Activated T-helper 1 cell treated with anti-CD3 and anti-CD28 coated beads, Interleukin-12 subunit alpha, Interleukin-12 subunit beta, Interleukin-2, Interleukin-4 antibody, amounts not matched to agents 30 ng/mL and 10 ng/mL and 1 ng/mL, durations not matched to agents 14 hours and 24 hours and 36 hours (primary cell): ENCODE results near the gene COA3. TPM values are rescaled to one million over a fixed set of nuclear protein-coding genes. Genes with fewer than 3 reads are reported as not detected.

ENCODE experiments used
- DNase-seq: peaks from one replicate; pipeline ENCODE4 v3.0.0; 2021; ENCODE audit warnings: low spot score
- H3K27ac Mint-ChIP-seq: one replicate; pipeline ENCODE4 v1.8.0; 2021; ENCODE audit warnings: mild to moderate bottlenecking, mixed read lengths
- H3K27me3 Mint-ChIP-seq: one replicate; pipeline ENCODE4 v1.8.0; 2022; ENCODE audit warnings: mild to moderate bottlenecking, moderate library complexity, mixed read lengths; ENCODE audit not compliant: insufficient read depth
- H3K36me3 Mint-ChIP-seq: one replicate; pipeline ENCODE4 v1.8.0; 2021; ENCODE audit warnings: low read depth, mixed read lengths
- H3K4me1 Mint-ChIP-seq: one replicate; pipeline ENCODE4 v1.8.0; 2021; ENCODE audit warnings: low read depth, mixed read lengths
- H3K4me3 Mint-ChIP-seq: one replicate; pipeline ENCODE4 v1.8.0; 2021; ENCODE audit warnings: mild to moderate bottlenecking, moderate library complexity, mixed read lengths
- H3K9me3 Mint-ChIP-seq: one replicate; pipeline ENCODE4 v1.8.0; 2021; ENCODE audit warnings: mixed read lengths
- intact Hi-C: fragments of 100-400 bp; cut with micrococcal nuclease; formaldehyde crosslinking; loops from one replicate; pipeline ENCODE4 v1.15.1; 2024
- total RNA-seq: library from RNA; stranded (reverse); gene quantifications from 2 replicates; pipeline ENCODE4 v1.2.3, GENCODE V29; 2022

The COA3 gene
- total RNA-seq, 1 donor from 2014 or later: 59.3 TPM

DNA sequence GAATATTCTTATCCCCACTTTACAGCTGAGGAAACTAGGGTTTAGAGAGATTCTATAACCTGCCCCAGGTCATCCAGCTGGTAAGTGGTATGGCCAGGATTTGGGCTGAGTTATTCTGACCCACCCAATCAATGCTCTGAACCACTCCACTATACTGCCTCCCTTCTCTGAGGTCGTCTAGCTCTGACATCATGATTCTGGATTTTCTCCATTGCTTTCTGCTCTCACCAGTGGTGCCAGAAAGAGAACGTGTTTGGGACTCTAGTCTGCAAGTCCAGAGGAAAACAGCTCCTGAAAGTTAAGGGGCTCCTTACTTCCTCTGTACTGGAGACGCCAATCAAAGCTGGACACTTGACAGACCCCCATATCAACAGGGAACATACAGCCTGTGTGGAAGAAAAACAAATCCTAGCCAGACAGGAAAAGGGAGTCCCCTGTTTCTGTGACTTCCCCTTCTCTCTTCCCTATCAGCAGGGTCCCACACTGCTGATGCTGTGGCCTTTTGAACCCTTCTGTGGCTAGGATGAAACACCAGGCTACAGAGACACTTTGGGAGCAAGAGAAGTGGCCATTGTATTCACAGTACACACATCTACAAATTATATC is 47.7 kb downstream of the COA3 start:
- intact Hi-C loops: no loop called here

DNA sequence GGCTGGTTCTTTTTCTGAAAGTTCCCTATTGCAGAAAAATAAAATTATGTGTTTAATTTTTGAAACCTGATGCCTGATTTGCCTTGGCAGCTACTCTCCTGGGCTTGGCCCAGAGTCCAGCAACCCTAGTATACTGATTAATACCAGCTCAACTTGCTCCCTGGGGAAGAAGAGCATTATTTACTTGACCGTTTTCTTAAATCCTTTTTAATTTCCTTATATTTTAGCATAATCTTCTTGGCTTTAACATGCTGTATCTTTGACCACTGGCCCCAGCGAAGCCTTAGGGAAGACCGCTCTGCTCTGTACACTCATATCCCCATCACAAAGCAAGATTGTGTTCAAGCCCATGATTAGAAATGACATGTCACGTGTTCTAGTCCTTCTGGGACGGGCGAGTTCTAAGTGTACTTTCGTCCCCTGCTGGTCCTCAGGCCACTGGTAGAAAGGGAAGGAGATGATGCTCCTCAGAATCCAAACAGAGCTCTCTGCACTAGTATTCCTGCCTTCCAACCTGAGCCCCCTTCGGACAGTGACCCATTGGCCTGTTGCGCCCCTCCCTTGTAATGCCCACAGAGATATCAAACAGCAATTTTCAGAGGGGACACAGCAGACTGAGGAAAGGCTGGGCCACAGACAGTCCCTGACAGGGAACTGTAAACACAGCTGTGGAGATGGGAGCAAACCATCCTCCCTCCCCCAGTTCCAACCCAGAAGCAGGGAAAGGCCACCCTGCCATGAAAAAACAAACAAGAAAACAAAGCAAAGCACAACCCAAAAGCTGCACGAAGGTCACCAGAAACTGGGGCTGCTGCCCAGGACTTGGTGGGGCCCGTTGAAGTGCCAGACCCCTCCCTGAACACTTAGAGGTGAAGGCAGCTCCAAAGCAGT is 49.4 kb downstream of the COA3 start:
- no peak for DNase-seq
- Mint-ChIP-seq H3K27me3 (peaks cover 47% of the 10 kb centered on the region), H3K4me1 (peaks cover 8% of the 10 kb centered on the region), H3K36me3 (no peaks in the 10 kb centered on the region), H3K4me3 (no peak overlapping the region), H3K27ac (no peak overlapping the region), H3K9me3 (no peaks in the 10 kb centered on the region)
- intact Hi-C loops: no loop called here

More for the DNA sequence above, 47.7 kb downstream of the COA3 start:
- peaks cover 55% of the 10 kb centered on the region for H3K27me3 Mint-ChIP-seq
- H3K4me1 Mint-ChIP-seq: no peaks in the 10 kb centered on the region
- no peak overlapping the region for H3K4me3 Mint-ChIP-seq
- H3K36me3 Mint-ChIP-seq: no peaks in the 10 kb centered on the region
- no peak for DNase-seq
- no peak overlapping the region for H3K27ac Mint-ChIP-seq
- H3K9me3 Mint-ChIP-seq: no peaks in the 10 kb centered on the region

DNA sequence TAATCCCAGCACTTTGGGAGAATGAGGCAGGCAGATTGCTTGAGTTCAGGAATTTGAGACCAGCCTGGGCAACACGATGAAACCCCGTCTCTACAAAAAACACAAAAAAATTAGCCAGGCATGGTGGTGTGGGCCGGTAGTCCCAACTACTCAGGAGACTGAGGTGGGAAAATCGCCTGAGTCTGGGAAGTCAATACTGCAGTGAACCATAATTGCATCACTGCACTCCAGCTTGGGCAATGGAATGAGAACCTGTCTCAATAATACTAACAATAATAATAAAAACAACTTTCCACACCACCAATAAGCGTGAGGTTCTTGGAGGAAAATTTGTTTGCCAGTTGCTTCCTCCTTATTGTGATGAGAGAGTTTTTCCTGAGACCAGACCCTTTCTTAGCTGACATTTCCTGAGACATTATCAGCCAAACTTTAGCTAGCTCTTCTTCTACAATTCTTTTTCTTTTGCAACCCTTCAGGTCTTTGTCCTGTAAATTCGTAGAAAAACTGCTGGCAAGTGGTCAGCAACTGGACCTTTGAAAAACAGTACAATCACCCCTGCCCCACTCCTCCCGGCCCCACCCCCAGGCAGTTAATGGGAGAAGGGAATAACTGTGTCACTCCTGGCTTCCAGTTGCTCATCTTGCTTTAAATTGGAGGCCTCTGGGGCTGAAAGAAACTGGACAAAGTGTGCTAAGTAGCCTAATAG is 50.1 kb downstream of the COA3 start:
- Mint-ChIP-seq H3K4me3 (no peak overlapping the region), H3K4me1 (peaks cover 15% of the 10 kb centered on the region), H3K27ac (no peak overlapping the region), H3K9me3 (no peaks in the 10 kb centered on the region), H3K36me3 (no peaks in the 10 kb centered on the region), H3K27me3 (peaks cover 43% of the 10 kb centered on the region)
- no peak for DNase-seq
- intact Hi-C loops: no loop called here

Other genes with a start within 250 kb of the COA3 start
- 0.49 and 0.78 TPM in 2 replicates for gene HSD17B1, start 245.8 kb downstream of the COA3 start, total RNA-seq
- 93.1 and 95.4 TPM in 2 replicates for gene COASY, start 236.6 kb downstream of the COA3 start, total RNA-seq
- 74.1 and 75.4 TPM in 2 replicates for gene MLX, start 231.6 kb downstream of the COA3 start, total RNA-seq
- 27.6 and 31.5 TPM in 2 replicates for gene PSMC3IP, start 221.0 kb downstream of the COA3 start, total RNA-seq
- 41.1 and 43.4 TPM in 2 replicates for gene RETREG3, start 189.3 kb downstream of the COA3 start, total RNA-seq
- gene TUBG1, start 189.0 kb downstream of the COA3 start, total RNA-seq: 90.0 and 95.2 TPM in 2 replicates
- gene TUBG2, start 139.4 kb downstream of the COA3 start, total RNA-seq: 9.1 and 11.6 TPM in 2 replicates
- gene PLEKHH3, start 121.7 kb downstream of the COA3 start, total RNA-seq: 0.52 and 0.76 TPM in 2 replicates
- gene CCR10, start 116.9 kb downstream of the COA3 start, total RNA-seq: 0.15 and 0.21 TPM in 2 replicates
- gene CNTNAP1, start 116.2 kb downstream of the COA3 start, total RNA-seq: 1.8 and 2.2 TPM in 2 replicates
- 35.6 and 40.0 TPM in 2 replicates for gene EZH1, start 53.7 kb downstream of the COA3 start, total RNA-seq
- gene RAMP2, start 37.5 kb downstream of the COA3 start, total RNA-seq: not detected in 2 replicates
- 93.6 and 97.0 TPM in 2 replicates for gene VPS25, start 25.3 kb downstream of the COA3 start, total RNA-seq
- gene WNK4, start 18.1 kb downstream of the COA3 start, total RNA-seq: 0.12 and 0.29 TPM in 2 replicates
- not detected in 2 replicates for gene CNTD1, start 157 bp upstream of the COA3 start, total RNA-seq
- gene BECN1, start 25.6 kb upstream of the COA3 start, total RNA-seq: 100 and 110 TPM in 2 replicates
- gene PSME3, start 34.7 kb upstream of the COA3 start, total RNA-seq: 217 and 220 TPM in 2 replicates
- 3.6 and 4.0 TPM in 2 replicates for gene AOC2, start 45.9 kb upstream of the COA3 start, total RNA-seq
- gene AOC3, start 52.5 kb upstream of the COA3 start, total RNA-seq: 1.9 and 3.7 TPM in 2 replicates
- gene G6PC1, start 102.1 kb upstream of the COA3 start, total RNA-seq: not detected in 2 replicates
- 78.2 and 85.5 TPM in 2 replicates for gene AARSD1, start 165.8 kb upstream of the COA3 start, total RNA-seq
- gene PTGES3L, start 181.4 kb upstream of the COA3 start, total RNA-seq: 1.0 and 1.6 TPM in 2 replicates
- 16.9 and 18.8 TPM in 2 replicates for gene RUNDC1, start 181.9 kb upstream of the COA3 start, total RNA-seq
- gene RPL27, start 199.7 kb upstream of the COA3 start, total RNA-seq: 1,049 and 1,126 TPM in 2 replicates
- 65.8 and 67.0 TPM in 2 replicates for gene IFI35, start 208.1 kb upstream of the COA3 start, total RNA-seq
- gene VAT1, start 223.7 kb upstream of the COA3 start, total RNA-seq: 17.3 TPM in 2 replicates
- 0.07 TPM in 1 of 2 replicates, not detected in the other for gene RND2, start 226.5 kb upstream of the COA3 start, total RNA-seq